DOHH2 (cell line): ENCODE measurements around the gene HIBCH.
"Not testable (repeated sequence)": the region's sequence is repeated elsewhere in the genome, so short reads cannot be mapped to it uniquely, and the experiment has no call there.

Experiments used
- H3F3A ChIP-seq: fragments of 200-600 bp; sonication (generic), shearing (Covaris generic); 2 replicates; pipeline ENCODE4 v1.6.0; 2016; ENCODE audit warnings: antibody characterized with exemption, mild to moderate bottlenecking; ENCODE audit not compliant: control insufficient read depth, insufficient read depth
- H3K27ac ChIP-seq: fragments of 200-600 bp; sonication (generic); 2 replicates; pipeline ENCODE4 v1.5.1; 2014; ENCODE audit warnings: low read depth, mild to moderate bottlenecking, low read length, moderate library complexity
- H3K27me3 ChIP-seq: fragments of 200-600 bp; sonication (generic); 2 replicates; pipeline ENCODE4 v1.6.1; 2014; ENCODE audit warnings: mild to moderate bottlenecking, low read length, mixed read lengths; ENCODE audit not compliant: control insufficient read depth
- H3K36me3 ChIP-seq: fragments of 200-600 bp; sonication (generic); 2 replicates; pipeline ENCODE4 v1.6.1; 2014; ENCODE audit warnings: mild to moderate bottlenecking, low read length, moderate library complexity, mixed read lengths; ENCODE audit not compliant: control insufficient read depth
- H3K4me1 ChIP-seq: fragments of 200-600 bp; sonication (generic); 2 replicates; pipeline ENCODE4 v1.6.1; 2014; ENCODE audit warnings: mild to moderate bottlenecking, low read length, mixed read lengths; ENCODE audit not compliant: control insufficient read depth
- H3K4me2 ChIP-seq: fragments of 200-600 bp; sonication (generic); 2 replicates; pipeline ENCODE4 v1.6.0; 2014; ENCODE audit warnings: mild to moderate bottlenecking, low read length, moderate library complexity
- H3K4me3 ChIP-seq: fragments of 200-600 bp; sonication (generic); 2 replicates; pipeline ENCODE4 v1.5.1; 2014; ENCODE audit warnings: mild to moderate bottlenecking, low read length, mixed read lengths
- H3K79me2 ChIP-seq: fragments of 200-600 bp; sonication (generic); 2 replicates; pipeline ENCODE4 v1.6.1; 2014; ENCODE audit warnings: mild to moderate bottlenecking, low read length, mixed read lengths; ENCODE audit not compliant: control insufficient read depth
- H3K9me2 ChIP-seq: fragments of 200-600 bp; sonication (generic); replicated peaks from 2 replicates; pipeline ENCODE4 v1.6.1; 2014; ENCODE audit warnings: mild to moderate bottlenecking, low read length, mixed read lengths; ENCODE audit not compliant: control insufficient read depth
- H3K9me3 ChIP-seq: fragments of 200-600 bp; sonication (generic); 2 replicates; pipeline ENCODE4 v1.6.1; 2014; ENCODE audit warnings: antibody characterized with exemption, low read length, mixed read lengths; ENCODE audit not compliant: control insufficient read depth, insufficient read depth
- H4K20me1 ChIP-seq: fragments of 200-600 bp; sonication (generic); 2 replicates; pipeline ENCODE4 v1.6.0; 2014; ENCODE audit warnings: low read depth, mild to moderate bottlenecking, antibody characterized with exemption, low read length, moderate library complexity; ENCODE audit not compliant: control insufficient read depth, insufficient read depth
- EZH2phosphoT487 ChIP-seq: fragments of 200-600 bp; sonication (generic); IDR thresholded peaks from 2 replicates; pipeline ENCODE4 v1.6.1; 2017; ENCODE audit warnings: borderline replicate concordance, mild to moderate bottlenecking, antibody characterized with exemption, low read length, moderate library complexity, mixed read lengths
- TF ChIP-seq, protein P1 (sequence below): fragments of 200-600 bp; sonication (generic); IDR thresholded peaks from one replicate; pipeline ENCODE4 v1.5.1; 2014; ENCODE audit warnings: antibody characterized with exemption, mild to moderate bottlenecking, low read depth, low read length; ENCODE audit not compliant: poor library complexity, severe bottlenecking

The HIBCH gene

DNA sequence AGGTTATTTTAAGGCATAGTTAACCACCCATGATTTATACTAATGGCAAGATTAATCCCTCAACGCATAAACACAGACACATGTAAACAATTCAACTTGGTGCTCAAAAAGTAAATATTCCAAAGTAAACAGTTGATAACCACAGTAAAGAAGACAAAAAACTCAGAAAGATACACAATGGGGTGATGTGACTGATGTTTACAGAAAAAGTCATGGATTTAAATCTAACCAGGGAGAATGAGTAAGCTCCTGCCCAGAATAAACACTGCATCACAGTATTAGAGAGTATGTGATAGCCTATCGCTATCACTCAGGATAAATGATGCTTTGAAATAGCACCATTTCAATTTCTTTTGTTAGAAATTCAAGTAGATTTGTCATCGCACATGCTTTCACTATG is 49.3 kb downstream of the HIBCH start:
- TF ChIP-seq EZH2phosphoT487 = no peak
- TF ChIP-seq, protein P1, sequence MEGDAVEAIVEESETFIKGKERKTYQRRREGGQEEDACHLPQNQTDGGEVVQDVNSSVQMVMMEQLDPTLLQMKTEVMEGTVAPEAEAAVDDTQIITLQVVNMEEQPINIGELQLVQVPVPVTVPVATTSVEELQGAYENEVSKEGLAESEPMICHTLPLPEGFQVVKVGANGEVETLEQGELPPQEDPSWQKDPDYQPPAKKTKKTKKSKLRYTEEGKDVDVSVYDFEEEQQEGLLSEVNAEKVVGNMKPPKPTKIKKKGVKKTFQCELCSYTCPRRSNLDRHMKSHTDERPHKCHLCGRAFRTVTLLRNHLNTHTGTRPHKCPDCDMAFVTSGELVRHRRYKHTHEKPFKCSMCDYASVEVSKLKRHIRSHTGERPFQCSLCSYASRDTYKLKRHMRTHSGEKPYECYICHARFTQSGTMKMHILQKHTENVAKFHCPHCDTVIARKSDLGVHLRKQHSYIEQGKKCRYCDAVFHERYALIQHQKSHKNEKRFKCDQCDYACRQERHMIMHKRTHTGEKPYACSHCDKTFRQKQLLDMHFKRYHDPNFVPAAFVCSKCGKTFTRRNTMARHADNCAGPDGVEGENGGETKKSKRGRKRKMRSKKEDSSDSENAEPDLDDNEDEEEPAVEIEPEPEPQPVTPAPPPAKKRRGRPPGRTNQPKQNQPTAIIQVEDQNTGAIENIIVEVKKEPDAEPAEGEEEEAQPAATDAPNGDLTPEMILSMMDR = no peak
- Histone ChIP-seq H3K79me2 (no peaks in the 10 kb centered on the region), H3F3A (no peaks in the 10 kb centered on the region)

DNA sequence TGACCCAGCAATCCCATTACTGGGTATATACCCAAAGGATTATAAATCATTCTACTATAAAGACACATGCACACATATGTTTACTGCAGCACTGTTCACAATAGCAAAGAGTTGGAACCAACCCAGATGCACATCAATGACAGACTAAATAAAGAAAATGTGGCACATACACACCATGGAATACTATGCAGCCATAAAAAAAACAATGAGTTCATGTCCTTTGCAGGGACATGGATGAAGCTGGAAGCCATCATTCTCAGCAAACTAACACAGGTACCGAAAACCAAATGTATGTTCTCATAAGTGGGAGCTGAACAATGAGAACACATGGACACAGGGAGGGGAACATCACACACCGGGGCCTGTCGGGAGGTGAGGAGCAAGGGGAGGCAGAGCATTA is 49.9 kb downstream of the HIBCH start:
- H3K4me3 ChIP-seq, H3K9me2 ChIP-seq, H3F3A ChIP-seq, H3K4me1 ChIP-seq, H3K9me3 ChIP-seq, H4K20me1 ChIP-seq, H3K27me3 ChIP-seq, H3K4me2 ChIP-seq, H3K79me2 ChIP-seq, H3K27ac ChIP-seq, H3K36me3 ChIP-seq: not testable (repeated sequence)

More for the DNA sequence above, 49.3 kb downstream of the HIBCH start:
- Histone ChIP-seq H4K20me1 (no peaks in the 10 kb centered on the region), H3K4me1 (no peaks in the 10 kb centered on the region), H3K4me2 (no peak overlapping the region), H3K36me3 (peaks cover 3% of the 10 kb centered on the region; the same call in 1 of the 2 replicates), H3K9me3 (no peaks in the 10 kb centered on the region), H3K27me3 (no peaks in the 10 kb centered on the region), H3K9me2 (no peaks in the 10 kb centered on the region), H3K27ac (no peak overlapping the region), H3K4me3 (no peak overlapping the region)

DNA sequence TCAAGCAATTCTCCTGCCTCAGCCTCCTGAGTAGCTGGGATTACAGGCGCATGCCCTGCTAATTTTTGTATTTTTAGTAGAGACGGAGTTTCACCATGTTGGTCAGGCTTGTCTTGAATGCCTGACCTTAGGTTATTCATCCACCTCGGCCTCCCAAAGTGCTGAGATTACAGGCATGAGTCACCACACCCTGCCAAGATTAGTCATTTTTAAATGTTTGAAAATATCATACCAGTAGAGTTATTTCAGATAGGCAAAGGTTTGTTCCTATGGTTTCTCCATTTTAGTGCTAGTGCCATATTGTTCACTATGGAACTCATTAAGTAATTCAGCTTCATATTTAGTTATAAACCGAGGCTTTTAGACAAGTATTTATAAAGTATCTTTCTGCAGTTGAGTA is 52.3 kb downstream of the HIBCH start:
- no peak overlapping the region for H3K27ac ChIP-seq

DNA sequence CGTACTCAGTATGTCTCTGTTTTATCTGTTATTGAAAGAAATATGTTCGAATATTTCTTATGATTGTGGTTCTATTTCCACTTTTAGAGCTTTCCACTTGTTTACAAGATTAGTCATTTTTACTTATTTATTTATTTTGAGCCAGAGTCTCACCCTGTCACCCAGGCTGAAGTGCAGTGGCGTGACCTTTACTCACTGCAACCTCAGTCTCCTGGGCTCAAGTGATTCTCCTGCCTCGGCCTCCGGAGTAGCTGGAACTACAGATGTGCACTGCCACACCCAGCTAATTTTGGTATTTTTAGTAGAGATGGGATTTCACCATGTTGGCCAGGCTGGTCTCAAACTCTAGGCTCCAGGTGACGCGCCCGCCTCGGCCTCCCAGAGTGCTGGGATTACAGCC is 53.3 kb downstream of the HIBCH start:
- H3K4me3 ChIP-seq = no peak overlapping the region

More for the DNA sequence above, 52.3 kb downstream of the HIBCH start:
- H3K9me2 ChIP-seq = no peaks in the 10 kb centered on the region
- TF ChIP-seq EZH2phosphoT487 = no peak
- H3F3A ChIP-seq = no peaks in the 10 kb centered on the region
- no peaks in the 10 kb centered on the region for H3K27me3 ChIP-seq
- H3K36me3 ChIP-seq = peaks cover 3% of the 10 kb centered on the region; the same call in 1 of the 2 replicates
- no peaks in the 10 kb centered on the region for H4K20me1 ChIP-seq
- no peak overlapping the region for H3K4me3 ChIP-seq
- H3K9me3 ChIP-seq = no peaks in the 10 kb centered on the region
- H3K4me1 ChIP-seq = no peaks in the 10 kb centered on the region
- no peak overlapping the region for H3K4me2 ChIP-seq
- H3K79me2 ChIP-seq = no peaks in the 10 kb centered on the region

More for the DNA sequence above, 53.3 kb downstream of the HIBCH start:
- no peak for TF ChIP-seq EZH2phosphoT487
- TF ChIP-seq, protein P1 = no peak
- H3K4me2 ChIP-seq = no peak overlapping the region
- H3K9me2 ChIP-seq = no peaks in the 10 kb centered on the region
- H3K27me3 ChIP-seq = no peaks in the 10 kb centered on the region
- no peaks in the 10 kb centered on the region for H4K20me1 ChIP-seq
- no peaks in the 10 kb centered on the region for H3K9me3 ChIP-seq
- no peaks in the 10 kb centered on the region for H3F3A ChIP-seq
- no peak overlapping the region for H3K27ac ChIP-seq
- no peaks in the 10 kb centered on the region for H3K79me2 ChIP-seq
- H3K4me1 ChIP-seq = no peaks in the 10 kb centered on the region
- peaks cover 3% of the 10 kb centered on the region; the same call in 1 of the 2 replicates for H3K36me3 ChIP-seq
